NOMO-1 treated with dmso at 0.1 percent for 144 hours (cell line): Measurements from ENCODE around the gene GEMIN8.

ENCODE experiments used
- DNase-seq: peaks from one replicate; lab custom pipeline; 2025; ENCODE audit not compliant: unreplicated experiment; lab: John Stamatoyannopoulos, UW

Gene GEMIN8, protein sequence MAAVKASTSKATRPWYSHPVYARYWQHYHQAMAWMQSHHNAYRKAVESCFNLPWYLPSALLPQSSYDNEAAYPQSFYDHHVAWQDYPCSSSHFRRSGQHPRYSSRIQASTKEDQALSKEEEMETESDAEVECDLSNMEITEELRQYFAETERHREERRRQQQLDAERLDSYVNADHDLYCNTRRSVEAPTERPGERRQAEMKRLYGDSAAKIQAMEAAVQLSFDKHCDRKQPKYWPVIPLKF

DNA sequence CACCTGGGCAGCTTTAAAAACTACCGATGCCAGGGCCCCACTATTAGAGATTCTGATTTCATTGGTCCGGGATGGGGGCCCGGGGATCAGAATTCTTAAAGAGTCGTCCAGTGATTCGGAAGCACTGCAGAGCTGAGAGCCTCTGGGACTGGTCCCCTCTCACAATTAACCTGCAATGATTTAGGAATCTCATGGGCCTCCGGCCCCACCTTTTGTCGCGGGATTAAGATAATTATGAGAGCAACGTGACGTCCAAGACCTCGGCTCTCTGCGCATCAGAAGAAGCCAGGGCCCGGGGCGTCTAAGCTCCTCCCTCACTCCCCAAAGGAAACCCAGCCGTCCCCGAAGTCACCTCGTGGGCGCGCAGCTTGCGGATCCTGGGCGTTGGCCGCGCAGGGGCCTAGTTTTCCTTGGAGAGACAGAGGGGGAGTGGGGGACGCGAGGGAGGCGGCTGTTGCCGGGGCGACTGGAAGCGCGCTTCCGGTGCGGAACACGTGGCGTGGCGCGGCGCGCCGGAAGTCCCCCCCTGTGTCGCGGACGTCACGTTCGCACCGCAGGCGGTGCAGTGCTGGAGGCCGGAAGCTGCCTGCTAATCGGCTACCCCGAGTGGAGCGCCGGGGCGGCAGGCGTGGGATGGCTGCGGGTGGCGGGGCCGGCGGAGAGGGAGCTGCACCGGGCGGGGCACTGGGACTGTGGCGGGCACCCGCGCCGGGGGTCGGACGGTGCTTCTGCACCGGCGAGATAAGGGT is at the start of gene GEMIN8:
GEMIN8 (minus strand) TSS at position 468 of the 749 bp plus-strand sequence. CDS start 8,414 bp downstream, outside the sequence.
- peak; percentile 82 for DNase-seq

- DNase-seq = no peak
These were observed 46.9 kb upstream of the GEMIN8 start for GRCh38 chrX:14076639-14077038.

DNA sequence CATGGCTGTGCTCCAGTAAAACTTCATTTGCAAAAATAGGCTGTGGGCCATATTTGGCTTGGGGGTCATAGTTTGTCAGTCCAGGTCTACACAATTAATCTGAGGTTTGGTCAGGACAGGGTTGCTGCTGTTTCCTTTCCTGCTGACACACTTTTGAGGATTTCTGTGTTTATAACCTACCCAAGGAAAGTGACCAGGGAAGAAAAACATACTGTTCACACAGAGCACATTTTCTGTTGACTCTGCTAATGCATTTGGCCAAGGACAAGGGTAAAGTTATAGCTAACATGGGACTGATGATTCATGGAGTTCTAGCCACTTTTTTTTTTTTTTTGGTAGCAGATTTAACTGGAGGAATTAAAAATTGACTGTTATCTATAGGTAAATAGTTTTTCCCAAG is 43.9 kb upstream of the GEMIN8 start:
- DNase-seq = no peak

- DNase-seq = no peak
These were observed 43.4 kb upstream of the GEMIN8 start for GRCh38 chrX:14073071-14073470.

GRCh38 chrX:14065800-14066199 is 36.1 kb upstream of the GEMIN8 start:
- DNase-seq = no peak

GRCh38 chrX:14064626-14065432 is 35.1 kb upstream of the GEMIN8 start:
- no peak for DNase-seq

- DNase-seq = no peak
These were observed 32.8 kb upstream of the GEMIN8 start for GRCh38 chrX:14062524-14062923.

- no peak for DNase-seq
These were observed 26.5 kb upstream of the GEMIN8 start for GRCh38 chrX:14056206-14056605.

GRCh38 chrX:14051416-14051815 is 21.7 kb upstream of the GEMIN8 start:
- DNase-seq = no peak

GRCh38 chrX:14050709-14051108 is 21.0 kb upstream of the GEMIN8 start:
- no peak for DNase-seq

DNA sequence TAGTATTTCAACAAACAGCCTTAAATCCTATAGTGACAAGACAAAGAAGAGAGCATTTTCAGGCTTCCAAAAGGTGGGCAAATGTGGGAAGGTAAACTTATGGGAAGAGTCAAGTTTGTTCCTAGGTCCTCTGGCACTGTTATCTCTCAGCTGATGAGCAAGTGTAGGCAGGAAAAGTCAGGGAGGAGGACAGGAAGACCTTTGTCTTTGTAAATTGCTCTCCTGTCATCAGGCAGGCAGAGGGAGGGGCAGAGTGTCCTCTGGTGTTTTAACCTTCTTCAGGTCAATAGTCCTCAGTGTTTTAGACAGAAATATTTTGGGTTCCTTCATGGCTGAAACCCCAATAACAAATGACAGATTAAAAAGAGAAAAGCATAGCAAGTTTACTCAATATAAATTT is 13.5 kb upstream of the GEMIN8 start:
- DNase-seq = no peak

DNA sequence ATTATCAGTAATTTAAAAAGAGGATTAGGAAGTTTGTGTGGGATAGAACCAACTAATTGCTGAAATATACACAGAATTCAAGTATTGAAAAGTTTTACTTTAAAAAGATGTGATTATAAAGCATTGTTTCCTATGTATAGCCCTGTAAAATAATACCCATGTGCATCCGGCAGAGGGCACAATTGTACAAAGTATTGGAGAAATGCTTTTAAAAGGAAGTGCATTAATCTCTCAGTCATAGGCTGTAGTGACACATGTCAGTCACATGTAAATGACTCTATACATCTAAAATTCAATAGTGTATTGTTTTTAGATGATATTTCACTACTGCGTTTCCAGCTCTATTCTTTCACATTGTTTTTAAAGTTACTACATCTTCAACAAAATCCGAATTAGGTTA is 9.7 kb upstream of the GEMIN8 start:
- DNase-seq = peak; percentile 14

- DNase-seq = peak; percentile 52
These were observed 8.8 kb upstream of the GEMIN8 start for GRCh38 chrX:14038375-14039085.

DNA sequence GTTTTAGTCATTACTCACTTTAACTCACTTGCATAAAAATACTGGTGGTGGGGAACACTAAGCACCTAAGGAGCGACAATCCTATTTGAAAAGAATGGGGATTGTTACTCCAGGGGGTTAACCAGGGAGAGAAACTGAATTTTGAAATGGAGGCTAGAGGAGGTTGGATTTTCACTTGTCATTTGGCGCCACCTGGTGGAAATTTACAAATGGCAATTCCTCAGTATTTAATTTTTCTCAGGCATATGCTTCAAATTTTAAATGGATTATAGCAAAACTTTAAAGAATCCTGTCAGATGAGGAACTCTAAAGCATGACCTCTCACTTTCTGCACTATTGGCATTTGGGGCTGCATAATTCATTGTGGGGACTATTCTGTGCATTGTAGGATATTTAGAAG is 2.7 kb upstream of the GEMIN8 start:
- peak; percentile 27 for DNase-seq

GRCh38 chrX:14030174-14030530 is 460 bp upstream of the GEMIN8 start:
- no peak for DNase-seq

DNA sequence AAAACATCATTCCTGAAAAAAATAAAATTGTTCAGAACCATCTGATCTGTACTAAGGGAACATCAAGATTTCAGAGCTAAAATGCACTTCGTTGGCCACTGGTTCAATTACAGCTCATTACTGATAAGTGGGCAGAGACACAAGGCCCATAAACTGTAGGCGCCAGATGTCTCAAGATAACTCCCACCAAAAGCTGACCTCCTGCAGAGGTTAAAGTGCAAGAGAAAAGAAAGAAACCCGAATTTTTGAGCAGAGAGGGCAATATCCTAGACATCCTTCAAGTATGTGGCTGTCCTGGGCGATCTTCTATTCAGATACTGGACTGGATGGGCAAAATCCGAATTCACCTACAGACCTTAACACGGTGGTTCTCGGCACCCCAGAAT is 660 bp downstream of the GEMIN8 start:
- no peak for DNase-seq

- DNase-seq = no peak
These were observed 1.2 kb downstream of the GEMIN8 start for GRCh38 chrX:14028473-14028872.

DNA sequence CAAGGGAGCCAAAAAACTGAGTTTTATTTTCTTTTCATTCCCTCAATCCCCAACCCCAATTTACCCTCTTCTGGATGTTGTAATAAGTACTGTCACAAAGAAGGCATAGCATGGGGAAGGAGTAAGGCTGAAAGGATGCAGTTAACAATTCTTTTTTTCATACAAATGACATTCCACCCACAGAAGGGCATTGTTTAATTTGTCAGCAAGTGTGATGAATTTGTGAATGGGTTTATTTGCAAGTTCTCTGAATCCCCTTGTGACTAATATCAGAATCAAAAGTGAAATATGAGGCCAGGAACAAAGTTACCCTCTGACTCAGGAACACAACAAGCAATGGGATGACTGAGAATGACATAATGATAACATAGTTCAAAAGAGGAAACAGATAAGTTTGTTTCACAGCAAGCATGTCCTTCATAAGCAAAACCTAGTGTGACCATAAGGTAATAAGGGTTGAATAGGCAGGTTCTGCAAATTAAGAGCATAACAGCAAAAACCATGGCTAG is 2.1 kb downstream of the GEMIN8 start:
- no peak for DNase-seq

DNA sequence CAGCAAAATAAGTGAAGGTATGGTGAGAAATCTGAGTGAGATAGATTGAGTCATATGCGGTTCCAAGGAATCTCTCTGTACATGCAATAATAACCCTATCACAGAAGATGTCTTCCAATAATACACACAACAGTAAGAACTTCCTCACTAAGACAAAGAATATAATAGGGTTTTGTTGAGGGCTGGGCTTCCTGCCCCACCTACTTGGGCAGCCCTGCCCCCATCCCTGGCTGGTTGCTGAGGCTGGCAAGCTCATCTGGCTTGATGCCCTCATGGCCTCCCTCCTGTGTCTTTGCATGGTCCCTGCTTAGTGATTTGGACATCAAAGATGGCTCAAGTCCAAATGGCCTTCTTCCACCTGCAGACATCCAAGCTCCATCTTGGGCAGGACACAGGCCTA is 2.7 kb downstream of the GEMIN8 start:
- DNase-seq = no peak

GRCh38 chrX:14026121-14026520 is 3.6 kb downstream of the GEMIN8 start:
- no peak for DNase-seq

GRCh38 chrX:14022019-14022418 is 7.7 kb downstream of the GEMIN8 start:
- no peak for DNase-seq
